GM12801 (cell line): Measurements from ENCODE around the gene CHST11.

Experiments used
- TF ChIP-seq, protein P1 (sequence below): IDR thresholded peaks from one replicate; pipeline ENCODE4 v1.5.1; 2011; ENCODE audit warnings: control low read depth; ENCODE audit not compliant: insufficient read length; ENCODE audit errors: extremely low read depth

CHST11 gene

DNA sequence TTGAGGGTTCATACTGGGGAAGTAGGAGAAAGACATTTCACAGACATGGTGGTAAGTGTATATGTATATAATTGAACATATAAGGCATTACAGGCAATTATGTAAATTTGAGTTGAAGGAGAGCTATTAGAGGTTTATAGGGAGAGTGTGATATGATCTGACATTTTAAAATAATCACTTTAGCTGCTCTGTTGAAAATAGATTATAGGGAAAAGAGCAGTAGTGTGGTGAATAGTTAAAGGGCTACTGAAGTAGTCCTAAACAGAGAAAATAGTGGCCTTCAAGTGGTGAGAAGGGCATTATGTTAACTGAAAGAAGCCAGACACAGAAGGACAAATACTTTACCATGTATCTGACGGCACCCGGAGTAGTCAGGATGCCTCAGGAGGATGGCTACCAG is 267.1 kb downstream of the CHST11 start:
- TF ChIP-seq, protein P1, sequence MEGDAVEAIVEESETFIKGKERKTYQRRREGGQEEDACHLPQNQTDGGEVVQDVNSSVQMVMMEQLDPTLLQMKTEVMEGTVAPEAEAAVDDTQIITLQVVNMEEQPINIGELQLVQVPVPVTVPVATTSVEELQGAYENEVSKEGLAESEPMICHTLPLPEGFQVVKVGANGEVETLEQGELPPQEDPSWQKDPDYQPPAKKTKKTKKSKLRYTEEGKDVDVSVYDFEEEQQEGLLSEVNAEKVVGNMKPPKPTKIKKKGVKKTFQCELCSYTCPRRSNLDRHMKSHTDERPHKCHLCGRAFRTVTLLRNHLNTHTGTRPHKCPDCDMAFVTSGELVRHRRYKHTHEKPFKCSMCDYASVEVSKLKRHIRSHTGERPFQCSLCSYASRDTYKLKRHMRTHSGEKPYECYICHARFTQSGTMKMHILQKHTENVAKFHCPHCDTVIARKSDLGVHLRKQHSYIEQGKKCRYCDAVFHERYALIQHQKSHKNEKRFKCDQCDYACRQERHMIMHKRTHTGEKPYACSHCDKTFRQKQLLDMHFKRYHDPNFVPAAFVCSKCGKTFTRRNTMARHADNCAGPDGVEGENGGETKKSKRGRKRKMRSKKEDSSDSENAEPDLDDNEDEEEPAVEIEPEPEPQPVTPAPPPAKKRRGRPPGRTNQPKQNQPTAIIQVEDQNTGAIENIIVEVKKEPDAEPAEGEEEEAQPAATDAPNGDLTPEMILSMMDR: no peak

DNA sequence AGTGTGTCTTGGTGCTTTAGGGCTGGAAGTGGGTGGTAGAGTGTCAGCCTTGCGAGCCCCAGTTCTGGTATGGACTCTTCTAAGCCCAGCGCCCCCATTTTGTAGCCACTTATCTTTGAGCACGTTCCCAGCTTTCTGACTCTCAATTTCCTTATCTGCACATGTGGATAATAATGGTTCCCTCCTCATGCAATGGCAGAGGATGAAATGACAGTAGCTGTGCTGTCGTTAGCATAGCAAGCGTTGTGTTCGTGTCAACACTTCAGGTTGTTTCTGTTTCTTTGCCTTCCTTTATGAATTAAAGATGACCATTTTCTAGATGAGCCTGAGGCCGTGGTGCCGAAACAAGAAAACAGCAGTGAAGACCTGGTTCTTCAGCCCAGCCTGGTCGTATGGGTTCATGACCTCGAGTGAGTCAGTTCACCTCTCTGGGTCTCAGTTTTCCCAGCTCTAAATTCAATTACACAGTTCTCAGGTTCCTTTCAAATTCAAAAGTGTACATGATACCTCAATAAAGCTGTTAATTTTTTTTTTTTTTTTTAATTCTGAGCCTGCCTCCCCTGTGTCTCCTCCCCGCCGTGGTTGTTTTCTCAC is 268.3 kb downstream of the CHST11 start:
- TF ChIP-seq, protein P1: no peak

DNA sequence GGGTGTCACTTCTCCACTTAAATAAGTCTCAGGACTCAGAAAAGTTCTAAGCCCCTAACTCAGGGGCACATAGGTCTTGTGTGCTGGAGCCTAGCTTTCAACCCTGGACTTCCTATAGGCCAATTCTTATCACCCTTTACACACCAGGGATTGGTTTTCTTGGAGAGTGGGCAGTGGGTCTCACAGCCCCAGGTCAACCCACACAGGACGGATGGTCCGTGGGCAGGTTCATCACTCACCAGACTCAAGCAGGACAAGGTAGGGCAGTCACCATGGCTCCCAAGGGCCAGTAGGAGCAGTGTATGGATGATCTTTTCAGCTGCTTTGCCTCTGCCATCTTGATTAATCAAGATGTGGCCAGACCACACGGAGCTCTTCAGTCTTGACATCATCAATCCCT is 268.9 kb downstream of the CHST11 start:
- TF ChIP-seq, protein P1: no peak

DNA sequence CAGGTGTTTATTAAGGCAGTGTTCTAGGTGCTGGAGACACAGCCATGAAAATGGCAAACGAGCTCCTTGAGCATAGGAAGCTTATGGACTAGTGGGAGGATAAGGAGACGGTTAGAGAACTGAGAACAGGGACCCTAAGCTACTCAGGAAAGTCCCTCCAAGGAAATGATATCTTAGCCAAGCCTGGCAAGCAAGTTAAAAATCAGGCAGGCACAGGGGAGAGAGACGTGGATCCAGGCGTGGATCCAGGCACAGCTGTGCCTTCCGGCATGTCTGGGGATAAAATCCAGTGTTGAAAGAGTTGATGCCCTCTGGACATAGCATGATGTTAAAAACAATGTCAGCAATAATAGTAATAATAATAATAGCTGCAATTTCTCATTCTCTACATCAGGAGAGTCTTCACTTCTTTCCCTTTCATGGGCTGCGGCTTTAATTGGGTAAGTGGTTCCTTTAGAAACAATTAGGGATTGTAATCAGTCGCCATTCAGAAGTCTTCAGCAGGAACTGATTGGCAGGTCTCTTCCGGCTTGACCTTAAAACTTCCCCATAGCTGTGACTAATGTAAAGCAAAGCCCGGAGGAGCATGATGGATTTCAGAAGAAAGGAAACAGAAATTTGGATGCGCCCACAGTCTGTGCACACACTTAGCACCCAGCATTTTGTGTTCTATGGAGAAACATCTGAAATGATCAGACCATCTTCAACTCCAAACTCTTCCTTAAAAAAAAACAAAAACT is 271.1 kb downstream of the CHST11 start:
- TF ChIP-seq, protein P1: no peak

DNA sequence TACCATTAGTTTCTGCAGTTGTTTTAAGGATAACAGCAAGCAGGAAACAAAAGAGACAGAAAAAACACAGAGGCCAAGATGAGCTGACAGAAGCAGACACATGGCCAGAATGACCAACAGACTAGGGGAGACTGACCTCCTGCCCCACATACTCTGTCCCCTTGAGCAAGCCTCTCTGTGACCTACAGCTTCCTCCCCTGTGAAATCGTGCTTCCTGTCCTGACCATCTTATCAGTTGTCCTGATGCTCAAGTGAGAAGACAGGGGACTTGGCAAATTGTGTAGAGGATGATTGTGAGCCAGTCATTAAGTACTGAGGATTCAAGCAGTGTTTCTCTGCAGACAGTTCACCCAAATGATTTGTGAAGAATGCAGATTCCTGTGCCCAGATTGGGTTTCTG is 272.3 kb downstream of the CHST11 start:
- TF ChIP-seq, protein P1: no peak

DNA sequence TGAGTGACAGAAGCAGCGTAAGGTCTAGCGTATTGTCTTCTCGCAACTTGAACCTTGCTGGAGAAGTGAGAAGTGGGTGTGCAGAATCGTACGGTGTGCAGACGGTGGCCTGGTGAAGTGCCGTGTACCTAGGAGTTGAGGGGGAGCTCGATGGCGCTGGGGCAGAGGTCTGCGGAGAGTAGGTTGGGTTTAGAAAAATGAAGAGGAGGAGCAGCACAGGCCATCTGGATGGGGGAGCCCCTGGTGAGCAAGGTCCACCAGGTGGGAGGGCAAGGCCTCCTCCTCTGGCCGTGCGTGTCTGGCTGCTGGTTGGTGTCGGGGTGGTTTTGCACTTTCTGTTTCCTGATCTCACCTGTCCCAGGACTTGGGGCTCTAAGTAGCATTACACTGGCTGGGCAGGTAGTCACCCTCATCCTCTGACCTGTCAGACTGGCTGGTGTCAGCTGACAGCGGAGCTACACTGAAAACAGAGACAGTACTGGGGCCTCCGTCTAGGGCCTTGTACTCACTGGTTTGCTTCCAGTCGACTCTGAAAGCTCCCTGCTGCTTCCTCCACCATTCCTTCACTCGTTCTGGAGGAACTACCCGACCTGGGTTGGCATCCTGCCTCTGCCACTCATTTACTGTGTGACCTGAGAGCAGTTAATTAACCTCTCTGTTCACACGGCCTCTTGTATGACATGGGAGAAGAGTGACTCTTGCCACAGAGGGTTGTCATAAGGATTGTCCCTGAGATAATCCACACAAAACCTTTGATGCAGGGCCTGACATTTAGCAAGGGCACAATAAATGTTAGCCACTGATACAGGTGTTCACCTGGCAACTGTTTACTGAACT is 273.1 kb downstream of the CHST11 start:
- TF ChIP-seq, protein P1: no peak

DNA sequence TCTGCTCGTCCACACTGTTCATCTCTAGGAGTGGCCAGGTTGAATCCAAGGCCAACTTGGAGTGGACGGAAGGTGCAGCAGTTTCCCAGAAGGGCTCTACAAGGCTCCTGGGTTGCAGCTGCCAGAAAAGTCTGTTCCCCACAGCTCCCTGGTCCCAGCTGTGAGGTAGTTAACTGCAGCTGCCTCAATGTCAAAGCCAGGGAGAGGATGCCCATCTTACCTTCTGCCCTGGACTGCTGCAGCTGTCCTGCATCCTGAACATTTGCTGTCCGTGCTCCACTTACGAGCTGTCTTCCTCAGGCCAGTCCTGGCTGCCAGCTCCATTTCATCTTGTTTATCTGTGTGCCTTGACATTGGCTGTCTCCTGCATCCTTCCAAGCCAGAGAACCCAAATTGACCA is 274.0 kb downstream of the CHST11 start:
- TF ChIP-seq, protein P1: no peak
